ENCODE measurements around the gene BAG5. TPM values are rescaled to one million over a fixed set of nuclear protein-coding genes. Genes with fewer than 3 reads are reported as not detected.

BAG5 gene
- total RNA-seq, 4 donors from 2014 or later, result 40.3 to 44.3 (median 43.1) TPM

GRCh38 chr14:103555559-103556337 lies 6.7 kb downstream of the BAG5 start:
- no peak for TF ChIP-seq POLR2A (IDR thresholded peaks at IDR 0.05)
- intact Hi-C loops (cut with DNase I; ENCODE audit: low total_unique reads), result no loop called here

GRCh38 chr14:103552846-103553210 lies 9.6 kb downstream of the BAG5 start:
- 83 to 84% methylated on average over 11 of the region's 11 CpGs for WGBS, 2 donors
- DNase-seq (ENCODE audit: low spot score in 2 of 2), result no peak
- H3K4me3 ChIP-seq (ENCODE audit: low read depth, poor library complexity, severe bottlenecking), result no peak overlapping the region
- intact Hi-C loops (cut with DNase I; ENCODE audit: low total_unique reads), result no loop called here
- TF ChIP-seq, protein P1, sequence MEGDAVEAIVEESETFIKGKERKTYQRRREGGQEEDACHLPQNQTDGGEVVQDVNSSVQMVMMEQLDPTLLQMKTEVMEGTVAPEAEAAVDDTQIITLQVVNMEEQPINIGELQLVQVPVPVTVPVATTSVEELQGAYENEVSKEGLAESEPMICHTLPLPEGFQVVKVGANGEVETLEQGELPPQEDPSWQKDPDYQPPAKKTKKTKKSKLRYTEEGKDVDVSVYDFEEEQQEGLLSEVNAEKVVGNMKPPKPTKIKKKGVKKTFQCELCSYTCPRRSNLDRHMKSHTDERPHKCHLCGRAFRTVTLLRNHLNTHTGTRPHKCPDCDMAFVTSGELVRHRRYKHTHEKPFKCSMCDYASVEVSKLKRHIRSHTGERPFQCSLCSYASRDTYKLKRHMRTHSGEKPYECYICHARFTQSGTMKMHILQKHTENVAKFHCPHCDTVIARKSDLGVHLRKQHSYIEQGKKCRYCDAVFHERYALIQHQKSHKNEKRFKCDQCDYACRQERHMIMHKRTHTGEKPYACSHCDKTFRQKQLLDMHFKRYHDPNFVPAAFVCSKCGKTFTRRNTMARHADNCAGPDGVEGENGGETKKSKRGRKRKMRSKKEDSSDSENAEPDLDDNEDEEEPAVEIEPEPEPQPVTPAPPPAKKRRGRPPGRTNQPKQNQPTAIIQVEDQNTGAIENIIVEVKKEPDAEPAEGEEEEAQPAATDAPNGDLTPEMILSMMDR (IDR thresholded peaks at IDR 0.05), result no peak
- TF ChIP-seq POLR2A (IDR thresholded peaks at IDR 0.05), result no peak

More at GRCh38 chr14:103555559-103556337, 6.7 kb downstream of the BAG5 start:
- 83 to 88% methylated on average over 15 of the region's 15 CpGs for WGBS, 2 donors
- no peak for DNase-seq (ENCODE audit: low spot score in 2 of 2)
- no peak overlapping the region for H3K4me3 ChIP-seq (ENCODE audit: low read depth, poor library complexity, severe bottlenecking)

GRCh38 chr14:103552011-103552845 lies 10.2 kb downstream of the BAG5 start:
- WGBS, 2 donors, result 29 to 32% methylated on average over 17 to 18 of the region's 18 CpGs
- no peak overlapping the region for H3K4me3 ChIP-seq (ENCODE audit: low read depth, poor library complexity, severe bottlenecking)
- intact Hi-C loops (cut with DNase I; ENCODE audit: low total_unique reads), result no loop called here
- TF ChIP-seq, protein P1 (IDR thresholded peaks at IDR 0.05), result no peak
- TF ChIP-seq POLR2A (IDR thresholded peaks at IDR 0.05), result no peak
- peak; percentile 59 to 91 for DNase-seq (ENCODE audit: low spot score in 2 of 2)

DNA sequence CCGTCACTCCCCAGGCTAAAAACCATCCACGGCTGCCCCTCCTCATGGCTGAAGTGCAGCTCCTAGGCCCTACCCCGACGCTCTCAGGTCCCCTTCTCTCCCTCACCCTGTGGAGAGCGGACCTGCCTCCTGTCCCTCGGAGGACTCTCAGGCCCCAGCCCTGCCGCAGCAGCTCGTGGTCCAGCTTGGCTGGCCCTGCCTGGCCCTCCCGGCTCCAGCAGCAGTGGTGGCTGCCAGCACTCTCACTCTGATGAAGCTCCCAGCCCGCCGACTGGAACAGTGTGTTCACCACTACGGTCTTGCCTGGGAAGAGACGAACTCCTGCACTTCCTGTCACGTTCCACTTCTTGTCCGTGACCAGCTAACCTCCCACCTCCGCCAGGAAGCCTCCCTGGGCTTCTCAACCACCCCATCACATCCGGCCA lies 11.1 kb downstream of the BAG5 start:
- TF ChIP-seq, protein P1 (IDR thresholded peaks at IDR 0.05), result no peak
- no peak for TF ChIP-seq POLR2A (IDR thresholded peaks at IDR 0.05)
- no peak overlapping the region for H3K4me3 ChIP-seq (ENCODE audit: low read depth, poor library complexity, severe bottlenecking)
- 30 to 58% methylated on average over 17 of the region's 17 CpGs for WGBS, 2 donors
- intact Hi-C loops (cut with DNase I; ENCODE audit: low total_unique reads), result no loop called here
- peak; percentile 42 to 90 for DNase-seq (ENCODE audit: low spot score in 2 of 2)

GRCh38 chr14:103550451-103551337 lies 11.8 kb downstream of the BAG5 start:
- no peak overlapping the region for H3K4me3 ChIP-seq (ENCODE audit: low read depth, poor library complexity, severe bottlenecking)
- WGBS, 2 donors, result 42 to 51% methylated on average over 20 to 22 of the region's 22 CpGs
- peak in 1 of 2 donors; percentile 88 for DNase-seq (ENCODE audit: low spot score in 2 of 2)
- TF ChIP-seq, protein P1 (IDR thresholded peaks at IDR 0.05), result no peak
- no peak for TF ChIP-seq POLR2A (IDR thresholded peaks at IDR 0.05)
- intact Hi-C loops (cut with DNase I; ENCODE audit: low total_unique reads), result no loop called here
